Suprapubic skin (tissue), 4 donors: ENCODE results near the gene TGFBRAP1. TPM values are rescaled to one million over a fixed set of nuclear protein-coding genes. Genes with fewer than 3 reads are reported as not detected.

Source experiments
- DNase-seq, 2 donors: peaks; one replicate each; pipeline ENCODE4 v3.0.0-alpha.2; 2019; ENCODE audit warnings: low spot score in 2 of 2
- H3K27ac ChIP-seq: fragments of 200-600 bp; sonication (generic); one replicate; pipeline ENCODE4 v1.5.1; 2019
- H3K27me3 ChIP-seq: fragments of 200-600 bp; sonication (generic); one replicate; pipeline ENCODE4 v1.5.1; 2019
- H3K36me3 ChIP-seq: fragments of 200-600 bp; sonication (generic); one replicate; pipeline ENCODE4 v1.5.1; 2019
- H3K4me1 ChIP-seq: fragments of 200-600 bp; sonication (generic); one replicate; pipeline ENCODE4 v1.5.1; 2019
- H3K4me3 ChIP-seq: fragments of 200-600 bp; sonication (generic); one replicate; pipeline ENCODE4 v1.5.1; 2019; ENCODE audit warnings: mild to moderate bottlenecking
- H3K9me3 ChIP-seq: fragments of 200-600 bp; sonication (generic); one replicate; pipeline ENCODE4 v1.5.1; 2019
- CTCF ChIP-seq, 2 donors: fragments of 200-600 bp in 1 of 2; fragments of 450-650 bp in 1 of 2; sonication (generic) in 1 of 2; IDR thresholded peaks; one replicate each; pipeline ENCODE4 v1.5.1; 2016 to 2019; ENCODE audit warnings: antibody characterized with exemption in 2 of 2, mild to moderate bottlenecking in 1 of 2, moderate library complexity in 1 of 2
- EP300 ChIP-seq: sonication (generic); formaldehyde crosslinking; IDR thresholded peaks from one replicate; pipeline ENCODE4 v1.6.1; 2017; ENCODE audit warnings: antibody characterized with exemption
- POLR2A ChIP-seq, 2 donors: fragments of 450-650 bp; IDR thresholded peaks; one replicate each; pipeline ENCODE4 v1.6.1; 2017; ENCODE audit warnings: antibody characterized with exemption in 2 of 2, mild to moderate bottlenecking in 2 of 2, moderate library complexity in 2 of 2
- POLR2AphosphoS5 ChIP-seq, 3 donors: sonication (generic); formaldehyde crosslinking; IDR thresholded peaks; one replicate each; pipeline ENCODE4 v1.6.1; 2017; ENCODE audit warnings: antibody characterized with exemption in 3 of 3
- WGBS: methylation state at CpG from one replicate; pipeline ENCODE4 v1.1.5; 2018; 5-methylcytosine and 5-hydroxymethylcytosine counted together
- total RNA-seq, 4 donors: library from RNA; depleted of rRNA; stranded (reverse); fragments of >200 nt; gene quantifications; one replicate each; pipeline ENCODE4 v1.1.0, GENCODE V29; 2016

The TGFBRAP1 gene
- total RNA-seq, 4 donors from 2014 or later, result 31.0 to 38.1 (median 36.9) TPM

- TF ChIP-seq EP300 (no peak), CTCF (IDR thresholded peaks at IDR 0.05) (no peak), POLR2AphosphoS5 (IDR thresholded peaks at IDR 0.05) (no peak), POLR2A (IDR thresholded peaks at IDR 0.05) (no peak)
- Histone ChIP-seq H3K36me3 (peaks cover 67% of the 10 kb centered on the region), H3K27ac (no peak overlapping the region), H3K4me1 (no peaks in the 10 kb centered on the region), H3K4me3 (no peak overlapping the region), H3K27me3 (no peaks in the 10 kb centered on the region), H3K9me3 (no peaks in the 10 kb centered on the region)
- WGBS, result 74% methylated on average over 5 of the region's 5 CpGs
- DNase-seq, result no peak
Observed at GRCh38 chr2:105364436-105365139, 35.1 kb upstream of the TGFBRAP1 start.

GRCh38 chr2:105362862-105363591, 33.5 kb upstream of the TGFBRAP1 start:
- no peak overlapping the region for H3K4me3 ChIP-seq
- no peak for TF ChIP-seq CTCF (IDR thresholded peaks at IDR 0.05)
- no peaks in the 10 kb centered on the region for H3K4me1 ChIP-seq
- no peak overlapping the region for H3K27ac ChIP-seq
- DNase-seq, result no peak
- 55% methylated on average over 14 of the region's 15 CpGs for WGBS
- no peaks in the 10 kb centered on the region for H3K27me3 ChIP-seq
- no peaks in the 10 kb centered on the region for H3K9me3 ChIP-seq
- H3K36me3 ChIP-seq, result peaks cover 79% of the 10 kb centered on the region

GRCh38 chr2:105361102-105361889, 31.8 kb upstream of the TGFBRAP1 start:
- peaks cover 73% of the 10 kb centered on the region for H3K36me3 ChIP-seq
- H3K27ac ChIP-seq, result no peak overlapping the region
- H3K27me3 ChIP-seq, result no peaks in the 10 kb centered on the region
- peaks cover 3% of the 10 kb centered on the region for H3K9me3 ChIP-seq
- 60% methylated on average over 11 of the region's 11 CpGs for WGBS
- TF ChIP-seq EP300 (no peak), POLR2A (IDR thresholded peaks at IDR 0.05) (no peak), POLR2AphosphoS5 (IDR thresholded peaks at IDR 0.05) (no peak), CTCF (IDR thresholded peaks at IDR 0.05) (no peak)
- no peak overlapping the region for H3K4me3 ChIP-seq
- H3K4me1 ChIP-seq, result no peaks in the 10 kb centered on the region
- no peak for DNase-seq

GRCh38 chr2:105358593-105358992, 29.1 kb upstream of the TGFBRAP1 start:
- H3K4me3 ChIP-seq, result no peak overlapping the region
- H3K27me3 ChIP-seq, result no peaks in the 10 kb centered on the region
- H3K36me3 ChIP-seq, result peaks cover 81% of the 10 kb centered on the region
- no peak overlapping the region for H3K27ac ChIP-seq
- TF ChIP-seq CTCF (IDR thresholded peaks at IDR 0.05) (no peak), POLR2A (IDR thresholded peaks at IDR 0.05) (no peak), POLR2AphosphoS5 (IDR thresholded peaks at IDR 0.05) (no peak), EP300 (no peak)
- DNase-seq, result no peak
- peaks cover 8% of the 10 kb centered on the region for H3K9me3 ChIP-seq
- H3K4me1 ChIP-seq, result no peaks in the 10 kb centered on the region
- 91% methylated on average over 6 of the region's 6 CpGs for whole genome bisulfite sequencing

GRCh38 chr2:105357122-105357521, 27.6 kb upstream of the TGFBRAP1 start:
- TF ChIP-seq POLR2A (IDR thresholded peaks at IDR 0.05) (no peak), POLR2AphosphoS5 (IDR thresholded peaks at IDR 0.05) (no peak), EP300 (no peak), CTCF (IDR thresholded peaks at IDR 0.05) (no peak)
- WGBS, result 100% methylated on average over 1 of the region's 1 CpG
- no peaks in the 10 kb centered on the region for H3K27me3 ChIP-seq
- DNase-seq, result no peak
- peaks cover 80% of the 10 kb centered on the region for H3K36me3 ChIP-seq
- no peak overlapping the region for H3K27ac ChIP-seq
- no peak overlapping the region for H3K4me3 ChIP-seq
- H3K4me1 ChIP-seq, result no peaks in the 10 kb centered on the region
- H3K9me3 ChIP-seq, result peaks cover 8% of the 10 kb centered on the region
